DMS 273 treated with DMSO at 0.1 percent for 48 hours (cell line): ENCODE data around the gene KDM8.
A peak's percentile ranks its signal among the peaks of the same experiment; 100 is the strongest.
"Not testable (repeated sequence)": the region's sequence is repeated elsewhere in the genome, so short reads cannot be mapped to it uniquely, and the experiment has no call there.

Experiments used
- DNase-seq: peaks from one replicate; lab custom pipeline; 2025; lab: John Stamatoyannopoulos, UW

Gene KDM8

GRCh38 chr16:27243725-27244362 lies 40.5 kb downstream of the KDM8 start:
- no peak for DNase-seq

- DNase-seq: no peak
Observed at GRCh38 chr16:27244363-27244755, 41.0 kb downstream of the KDM8 start.

GRCh38 chr16:27245276-27246172 lies 42.2 kb downstream of the KDM8 start:
- DNase-seq: no peak

GRCh38 chr16:27246439-27246838 lies 43.1 kb downstream of the KDM8 start:
- DNase-seq: no peak

GRCh38 chr16:27247076-27247475 lies 43.8 kb downstream of the KDM8 start:
- not testable (repeated sequence) for DNase-seq

GRCh38 chr16:27248036-27248435 lies 44.7 kb downstream of the KDM8 start:
- DNase-seq: no peak

GRCh38 chr16:27248886-27249285 lies 45.6 kb downstream of the KDM8 start:
- DNase-seq: not testable (repeated sequence)

- DNase-seq: no peak
Observed at GRCh38 chr16:27251541-27252205, 48.3 kb downstream of the KDM8 start.

GRCh38 chr16:27252206-27252585 lies 48.9 kb downstream of the KDM8 start:
- DNase-seq: no peak

- DNase-seq: no peak
Observed at GRCh38 chr16:27253526-27253930, 50.2 kb downstream of the KDM8 start.

- DNase-seq: no peak
Observed at GRCh38 chr16:27254262-27254811, 51.0 kb downstream of the KDM8 start.

- no peak for DNase-seq
Observed at GRCh38 chr16:27256861-27257260, 53.5 kb downstream of the KDM8 start.

GRCh38 chr16:27257271-27257670 lies 53.9 kb downstream of the KDM8 start:
- DNase-seq: no peak

GRCh38 chr16:27258241-27258734 lies 55.0 kb downstream of the KDM8 start:
- DNase-seq: no peak

- DNase-seq: no peak
Observed at GRCh38 chr16:27259710-27260109, 56.4 kb downstream of the KDM8 start.

GRCh38 chr16:27262904-27263423 lies 59.6 kb downstream of the KDM8 start:
- not testable (repeated sequence) for DNase-seq

GRCh38 chr16:27264151-27264550 lies 60.8 kb downstream of the KDM8 start:
- no peak for DNase-seq

- no peak for DNase-seq
Observed at GRCh38 chr16:27265982-27266381, 62.7 kb downstream of the KDM8 start.

- no peak for DNase-seq
Observed at GRCh38 chr16:27267037-27267677, 63.8 kb downstream of the KDM8 start.

GRCh38 chr16:27268376-27269299 lies 65.3 kb downstream of the KDM8 start, which contains the start of gene NSMCE1:
NSMCE1 (minus strand) TSS chr16:27268772; CDS start chr16:27257570, 11,202 bp downstream.
- peak; percentile 89 for DNase-seq
